Parathyroid adenoma (tissue), 2 donors: ENCODE measurements around the gene KLK14.

ENCODE experiments used
- H2AFZ ChIP-seq: fragments of 300-600 bp; sonication (generic); one replicate; pipeline ENCODE4 v1.7.0; 2017; ENCODE audit warnings: antibody characterized with exemption, mild to moderate bottlenecking
- H3K27ac ChIP-seq: fragments of 300-600 bp; sonication (generic); one replicate; pipeline ENCODE4 v1.7.0; 2017
- H3K27me3 ChIP-seq: fragments of 300-600 bp; sonication (generic); one replicate; pipeline ENCODE4 v1.7.0; 2017; ENCODE audit warnings: low read length; ENCODE audit not compliant: control insufficient read depth, insufficient read depth
- H3K36me3 ChIP-seq: fragments of 300-600 bp; sonication (generic); one replicate; pipeline ENCODE4 v1.7.0; 2017; ENCODE audit warnings: low read length; ENCODE audit not compliant: control insufficient read depth, insufficient read depth
- H3K4me1 ChIP-seq: fragments of 300-600 bp; sonication (generic); one replicate; pipeline ENCODE4 v1.7.0; 2017; ENCODE audit warnings: control low read depth
- H3K4me2 ChIP-seq: fragments of 300-600 bp; sonication (generic); one replicate; pipeline ENCODE4 v1.7.0; 2017; ENCODE audit warnings: low read length
- H3K4me3 ChIP-seq: fragments of 300-600 bp; sonication (generic); one replicate; pipeline ENCODE4 v1.7.0; 2017; ENCODE audit warnings: low read depth, low read length
- H3K79me2 ChIP-seq: fragments of 300-600 bp; sonication (generic); one replicate; pipeline ENCODE4 v1.7.0; 2017; ENCODE audit warnings: control low read depth
- H3K9ac ChIP-seq: fragments of 300-600 bp; sonication (generic); one replicate; pipeline ENCODE4 v1.7.0; 2017; ENCODE audit warnings: mild to moderate bottlenecking
- H3K9me3 ChIP-seq: fragments of 300-600 bp; sonication (generic); one replicate; pipeline ENCODE4 v1.7.0; 2017; ENCODE audit warnings: low read length; ENCODE audit not compliant: control insufficient read depth
- CTCF ChIP-seq: fragments of 300-600 bp; sonication (generic); IDR thresholded peaks from one replicate; pipeline ENCODE4 v1.7.0; 2017; ENCODE audit warnings: antibody characterized with exemption, mild to moderate bottlenecking
- donor health status: primary hyperparathyroidism.

KLK14 gene

GRCh38 chr19:51055866-51056265 is 26.8 kb downstream of the KLK14 start:
- Histone ChIP-seq H3K4me3 (no peak overlapping the region), H3K4me1 (no peaks in the 10 kb centered on the region), H3K4me2 (no peak overlapping the region), H3K27ac (no peak overlapping the region), H3K9ac (no peak overlapping the region), H3K36me3 (no peaks in the 10 kb centered on the region), H3K9me3 (no peaks in the 10 kb centered on the region), H3K79me2 (no peaks in the 10 kb centered on the region), H2AFZ (no peak overlapping the region), H3K27me3 (no peaks in the 10 kb centered on the region)
- TF ChIP-seq CTCF, result no peak

GRCh38 chr19:51047031-51047335 is 35.7 kb downstream of the KLK14 start:
- Histone ChIP-seq H3K27me3 (no peaks in the 10 kb centered on the region), H3K9me3 (no peaks in the 10 kb centered on the region), H2AFZ (no peak overlapping the region), H3K79me2 (no peaks in the 10 kb centered on the region), H3K27ac (no peak overlapping the region), H3K9ac (no peak overlapping the region), H3K4me1 (no peaks in the 10 kb centered on the region), H3K4me3 (no peak overlapping the region), H3K4me2 (no peak overlapping the region), H3K36me3 (no peaks in the 10 kb centered on the region)
- no peak for TF ChIP-seq CTCF

GRCh38 chr19:51044327-51044726 is 38.4 kb downstream of the KLK14 start:
- Histone ChIP-seq H3K36me3 (no peaks in the 10 kb centered on the region), H2AFZ (no peak overlapping the region), H3K9me3 (no peaks in the 10 kb centered on the region), H3K9ac (no peak overlapping the region), H3K27ac (no peak overlapping the region), H3K27me3 (no peaks in the 10 kb centered on the region), H3K79me2 (no peaks in the 10 kb centered on the region), H3K4me1 (no peaks in the 10 kb centered on the region), H3K4me3 (no peak overlapping the region), H3K4me2 (no peak overlapping the region)
- no peak for TF ChIP-seq CTCF

- Histone ChIP-seq H3K36me3 (no peaks in the 10 kb centered on the region), H2AFZ (no peak overlapping the region)
- no peak for TF ChIP-seq CTCF
Measured at GRCh38 chr19:51043497-51043896, 39.2 kb downstream of the KLK14 start.

GRCh38 chr19:51040151-51040550 is 42.5 kb downstream of the KLK14 start:
- Histone ChIP-seq H3K27ac (no peak overlapping the region), H3K4me3 (no peak overlapping the region), H3K4me1 (no peaks in the 10 kb centered on the region), H2AFZ (no peak overlapping the region), H3K27me3 (no peaks in the 10 kb centered on the region), H3K9me3 (no peaks in the 10 kb centered on the region), H3K4me2 (no peak overlapping the region), H3K9ac (no peak overlapping the region), H3K79me2 (no peaks in the 10 kb centered on the region), H3K36me3 (no peaks in the 10 kb centered on the region)
- no peak for TF ChIP-seq CTCF

More at GRCh38 chr19:51043497-51043896, 39.2 kb downstream of the KLK14 start:
- H3K4me2 ChIP-seq, result no peak overlapping the region
- no peaks in the 10 kb centered on the region for H3K4me1 ChIP-seq
- H3K9ac ChIP-seq, result no peak overlapping the region
- H3K79me2 ChIP-seq, result no peaks in the 10 kb centered on the region
- H3K9me3 ChIP-seq, result no peaks in the 10 kb centered on the region
- no peak overlapping the region for H3K4me3 ChIP-seq
- H3K27me3 ChIP-seq, result no peaks in the 10 kb centered on the region
- H3K27ac ChIP-seq, result no peak overlapping the region
